ENCODE measurements around the gene ACOXL.

ACOXL gene

GRCh38 chr2:111145951-111146350 is 413.6 kb downstream of the ACOXL start:
- no peak overlapping the region for H3K4me3 ChIP-seq (ENCODE audit: low read length)
- no peak for DNase-seq (ENCODE audit: low read depth)
- TF ChIP-seq CTCF (IDR thresholded peaks at IDR 0.05; ENCODE audit: insufficient read depth, low read depth, low read length, missing control alignments): no peak

- no peak for DNase-seq (ENCODE audit: low read depth)
- no peak for TF ChIP-seq CTCF (IDR thresholded peaks at IDR 0.05; ENCODE audit: insufficient read depth, low read depth, low read length, missing control alignments)
- no peak overlapping the region for H3K4me3 ChIP-seq (ENCODE audit: low read length)
Observed at GRCh38 chr2:111148225-111148873, 416.0 kb downstream of the ACOXL start.

GRCh38 chr2:111148925-111149324 is 416.6 kb downstream of the ACOXL start:
- H3K4me3 ChIP-seq (ENCODE audit: low read length): no peak overlapping the region
- no peak for TF ChIP-seq CTCF (IDR thresholded peaks at IDR 0.05; ENCODE audit: insufficient read depth, low read depth, low read length, missing control alignments)
- no peak for DNase-seq (ENCODE audit: low read depth)

- no peak overlapping the region for H3K4me3 ChIP-seq (ENCODE audit: low read length)
- no peak for TF ChIP-seq CTCF (IDR thresholded peaks at IDR 0.05; ENCODE audit: insufficient read depth, low read depth, low read length, missing control alignments)
- no peak for DNase-seq (ENCODE audit: low read depth)
Observed at GRCh38 chr2:111149882-111150455, 417.6 kb downstream of the ACOXL start.

- no peak overlapping the region for H3K4me3 ChIP-seq (ENCODE audit: low read length)
- no peak for TF ChIP-seq CTCF (IDR thresholded peaks at IDR 0.05; ENCODE audit: insufficient read depth, low read depth, low read length, missing control alignments)
- no peak for DNase-seq (ENCODE audit: low read depth)
Observed at GRCh38 chr2:111154758-111155157, 422.4 kb downstream of the ACOXL start.

GRCh38 chr2:111155610-111156009 is 423.2 kb downstream of the ACOXL start:
- H3K4me3 ChIP-seq (ENCODE audit: low read length): no peak overlapping the region
- peak; percentile 90 for DNase-seq (ENCODE audit: low read depth)

More at GRCh38 chr2:111155610-111156009, 423.2 kb downstream of the ACOXL start:
- no peak for TF ChIP-seq CTCF (IDR thresholded peaks at IDR 0.05; ENCODE audit: insufficient read depth, low read depth, low read length, missing control alignments)

Data from epithelial cell of esophagus (primary cell).